Fibroblast of skin of back (primary cell): Measurements from ENCODE around the gene CXCL8.

Experiments
- DNase-seq: peaks from one replicate; pipeline ENCODE4 v3.0.0-alpha.2; 2013

CXCL8 gene

DNA sequence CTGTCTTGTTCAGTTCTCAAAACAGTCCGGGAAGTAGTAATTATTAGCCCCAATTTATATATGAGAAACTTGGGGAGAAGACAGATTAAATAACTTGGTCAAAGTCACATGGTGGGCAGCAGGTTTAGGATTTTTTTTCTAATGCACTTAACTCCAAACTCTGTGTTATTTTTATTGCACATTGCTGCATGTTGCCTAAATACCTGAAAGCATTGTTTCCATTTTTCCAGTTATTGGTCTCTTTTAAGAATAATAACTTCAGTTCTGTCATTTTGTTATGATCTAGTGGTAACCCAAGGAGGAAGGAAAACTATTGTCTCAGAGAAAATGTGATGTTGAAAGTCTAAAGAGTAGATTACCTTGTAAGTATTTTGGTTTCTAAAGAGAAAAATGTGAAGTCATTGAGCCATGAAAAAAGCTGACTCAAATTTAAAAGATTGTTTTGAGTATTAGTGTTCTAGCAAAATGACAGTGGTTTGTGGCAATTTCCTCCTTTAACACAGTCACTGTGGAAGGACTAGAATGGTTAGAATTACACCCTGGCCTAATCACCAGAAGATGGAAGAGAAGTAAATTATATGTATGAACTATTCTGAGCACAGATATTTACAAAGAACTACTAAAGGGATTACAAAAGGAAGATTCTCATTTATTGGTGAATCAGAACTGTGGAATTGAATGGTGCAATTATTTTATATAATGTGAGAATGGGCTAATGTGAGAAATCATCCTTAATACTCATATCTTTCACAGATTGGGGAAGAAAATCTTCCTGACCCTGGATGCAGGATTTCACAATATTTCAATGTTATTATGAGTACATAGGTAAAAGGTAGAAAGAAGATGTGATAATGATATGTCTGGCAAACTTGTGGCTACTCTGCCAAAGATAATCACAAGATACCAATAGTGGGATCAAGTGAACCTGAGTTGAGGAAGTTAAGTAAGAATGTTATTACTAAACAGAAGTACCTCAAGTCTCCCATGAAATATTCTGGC is 21.7 kb upstream of the CXCL8 start:
- DNase-seq, result peak; percentile 66

DNA sequence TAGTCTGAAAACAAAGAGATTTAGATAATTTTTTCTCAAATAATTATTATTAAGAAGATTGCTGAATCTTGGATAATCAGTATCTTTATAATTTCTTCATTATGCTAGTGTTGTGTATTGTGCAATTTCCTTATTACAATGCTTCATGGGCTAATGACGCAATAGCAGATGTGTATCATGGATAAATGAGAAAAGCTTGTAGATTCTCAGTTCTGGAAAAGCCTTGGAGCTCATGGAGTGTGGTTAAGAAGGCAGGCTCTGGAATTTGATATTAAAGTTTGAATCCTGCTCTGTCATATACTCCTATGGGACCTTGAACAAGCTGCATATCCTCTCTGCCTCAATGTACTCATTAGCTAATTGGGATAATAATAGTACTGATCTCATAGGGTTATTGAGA is 18.9 kb upstream of the CXCL8 start:
- peak; percentile 57 for DNase-seq

DNA sequence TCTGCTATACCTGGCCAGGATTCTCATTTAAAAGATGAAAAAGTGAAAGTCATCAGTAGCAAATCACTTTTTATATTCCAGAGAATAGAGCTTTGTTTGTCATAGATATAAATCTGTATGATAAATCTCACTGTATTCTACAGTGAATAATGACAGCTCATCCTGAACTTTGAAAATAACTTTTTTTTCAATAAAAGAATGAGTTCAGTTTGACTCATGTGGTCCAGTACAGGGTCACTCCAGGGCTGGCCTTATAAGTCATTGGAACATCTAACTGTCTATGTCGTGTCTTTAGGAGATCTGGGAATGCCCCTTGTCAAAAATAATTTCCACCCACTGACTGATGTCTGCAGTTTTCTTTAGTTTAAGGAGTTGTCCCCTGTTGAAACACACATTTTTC is 18.5 kb upstream of the CXCL8 start:
- peak; percentile 65 for DNase-seq

DNA sequence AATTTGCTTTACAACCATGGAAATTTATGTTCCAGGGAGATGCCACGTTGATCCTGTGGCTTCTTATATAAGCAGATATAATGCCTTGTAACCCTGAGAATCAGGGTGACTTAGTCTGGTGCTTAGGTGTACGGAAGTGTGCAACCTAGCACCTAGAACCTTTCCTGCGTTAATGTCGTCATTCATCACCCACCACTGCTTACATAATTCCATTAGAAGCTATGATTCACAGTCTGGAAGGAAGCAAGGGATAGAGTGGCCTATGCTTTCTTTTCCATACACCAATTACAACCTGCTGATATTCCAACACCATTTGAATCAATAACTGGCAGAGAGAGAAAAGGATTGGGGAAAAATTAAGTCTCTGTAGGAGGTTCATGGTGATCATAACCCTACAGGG is 17.3 kb upstream of the CXCL8 start:
- no peak for DNase-seq

DNA sequence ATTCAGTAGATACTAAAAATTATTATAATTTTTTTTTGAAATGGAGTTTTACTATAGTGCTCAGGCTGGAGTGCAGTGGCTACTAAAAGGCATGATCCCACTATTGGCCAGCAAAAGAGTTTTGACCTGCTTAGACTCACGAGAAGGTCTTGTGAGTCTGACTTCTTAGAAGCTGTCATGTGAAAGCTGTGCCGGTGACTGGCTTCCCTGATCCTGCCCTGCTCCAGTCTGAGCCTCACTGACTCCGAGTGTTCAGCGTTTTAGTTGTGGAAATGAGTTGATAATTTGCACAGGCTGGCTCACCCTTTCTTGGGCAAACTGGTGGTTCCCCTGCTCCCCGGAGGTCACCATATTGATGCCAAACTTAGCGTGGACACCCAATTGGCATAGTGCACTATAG is 16.4 kb upstream of the CXCL8 start:
- DNase-seq, result no peak

DNA sequence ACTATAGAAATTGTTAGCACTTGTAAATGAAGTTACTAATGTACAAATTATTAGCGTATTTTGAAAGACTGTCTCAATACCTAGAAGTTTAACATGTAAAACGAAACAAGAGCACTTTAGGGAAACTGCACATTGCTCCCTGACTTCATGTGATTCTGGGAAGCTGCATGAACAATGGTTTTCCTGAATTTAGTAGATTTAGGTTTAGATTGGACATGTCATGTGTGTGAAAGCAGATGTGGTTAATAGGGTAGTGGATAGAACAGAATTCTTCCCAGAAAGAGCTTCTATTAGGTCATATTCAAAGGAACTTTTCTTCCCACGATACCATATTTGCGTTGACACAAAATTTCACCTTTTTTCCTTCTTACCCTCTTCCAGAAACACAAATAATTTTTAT is 14.9 kb upstream of the CXCL8 start:
- DNase-seq, result no peak

DNA sequence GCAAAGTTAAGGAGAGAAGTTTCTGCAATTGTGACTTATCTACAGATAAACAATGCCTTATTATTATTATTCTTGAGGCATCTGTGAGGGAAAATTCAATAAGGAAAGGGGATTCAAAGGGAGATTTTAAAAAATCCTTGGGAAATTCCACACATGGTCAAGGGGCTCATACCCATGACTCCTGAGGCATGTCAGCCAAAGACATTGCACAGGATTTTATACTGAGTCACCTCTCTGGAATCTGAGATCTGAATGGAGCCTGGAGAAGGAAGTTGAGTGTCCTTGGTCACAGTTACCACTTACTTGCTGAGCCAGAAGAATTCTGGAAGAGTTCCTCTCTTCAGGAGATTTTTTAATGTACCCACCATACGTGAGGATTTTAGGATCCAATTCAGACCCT is 14.4 kb upstream of the CXCL8 start:
- DNase-seq, result peak; percentile 98

DNA sequence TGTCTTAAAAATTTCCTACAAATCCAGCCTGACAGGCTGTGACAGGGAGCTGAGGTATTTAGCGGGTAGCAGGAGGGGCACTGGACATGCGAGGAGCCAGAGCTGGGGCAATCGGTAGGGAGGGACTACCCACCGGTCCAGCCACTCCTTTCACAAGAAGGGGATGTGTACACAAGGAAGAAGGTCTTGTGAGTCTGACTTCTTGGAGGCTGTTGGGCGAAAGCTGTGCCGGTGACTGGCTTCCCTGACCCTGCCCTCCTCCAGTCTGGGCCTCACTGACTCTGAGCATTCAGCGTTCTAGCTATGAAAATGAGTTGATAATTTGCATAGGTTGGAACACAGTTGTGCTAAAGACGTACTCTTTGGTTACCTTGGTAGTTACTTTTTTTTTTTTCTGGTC is 12.7 kb upstream of the CXCL8 start:
- no peak for DNase-seq

DNA sequence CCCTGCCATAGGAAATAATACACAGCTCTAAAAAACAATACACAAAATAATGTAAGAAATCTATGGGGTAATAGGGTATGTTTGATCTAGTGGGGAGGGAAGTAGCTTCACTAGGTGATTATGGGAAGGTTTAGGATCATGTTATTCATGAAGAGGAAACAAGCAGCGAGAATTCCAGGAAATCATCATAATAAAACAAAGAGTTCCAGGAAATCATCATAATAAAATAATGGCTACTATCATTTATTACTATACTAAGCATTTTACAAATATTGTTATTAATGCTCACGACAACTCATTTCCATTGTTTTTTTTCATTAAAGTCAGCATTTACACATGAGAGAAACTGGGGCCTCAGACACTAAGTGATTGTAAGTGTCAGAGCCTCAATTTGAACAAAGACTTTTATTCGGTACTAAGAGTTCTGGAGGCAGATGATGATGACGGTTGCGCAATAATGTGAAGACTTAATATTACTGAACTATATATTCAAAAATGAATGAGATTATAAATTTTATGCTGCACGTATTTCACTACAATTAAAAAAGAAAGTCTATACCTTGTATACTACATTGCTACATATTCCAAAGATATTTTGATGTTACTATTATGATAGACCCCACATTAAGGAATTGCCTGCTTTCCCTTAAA is 12.2 kb upstream of the CXCL8 start:
- DNase-seq, result no peak

DNA sequence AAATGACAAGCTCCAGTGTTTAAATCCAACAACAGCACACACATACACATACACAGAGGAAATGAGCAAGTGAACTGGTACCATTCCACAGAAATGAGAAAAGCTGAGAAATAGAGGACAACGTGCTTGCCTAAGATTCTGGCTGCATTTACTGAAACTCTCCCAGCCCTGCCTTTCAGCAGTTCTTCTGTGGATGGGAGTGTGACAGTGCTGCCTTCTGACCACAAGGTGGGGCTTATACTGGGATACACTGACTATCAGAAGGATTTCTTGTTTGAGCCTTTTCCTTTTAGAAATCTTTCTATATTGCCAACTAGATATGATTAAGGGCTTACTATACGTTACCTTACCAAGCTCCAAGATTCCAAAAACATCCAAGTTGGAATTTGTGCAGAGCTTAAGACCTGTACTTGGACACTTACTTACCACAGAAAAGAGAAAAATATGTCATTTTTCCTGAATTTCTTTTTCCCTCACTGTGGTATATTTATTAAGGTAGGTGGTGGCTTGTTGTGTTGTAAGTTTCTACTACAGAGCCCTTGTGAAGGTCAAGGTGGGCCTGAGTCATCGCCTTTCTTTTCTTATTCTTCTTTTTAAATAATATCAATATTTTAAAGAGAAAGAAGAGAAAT is 10.7 kb upstream of the CXCL8 start:
- DNase-seq, result peak; percentile 76

DNA sequence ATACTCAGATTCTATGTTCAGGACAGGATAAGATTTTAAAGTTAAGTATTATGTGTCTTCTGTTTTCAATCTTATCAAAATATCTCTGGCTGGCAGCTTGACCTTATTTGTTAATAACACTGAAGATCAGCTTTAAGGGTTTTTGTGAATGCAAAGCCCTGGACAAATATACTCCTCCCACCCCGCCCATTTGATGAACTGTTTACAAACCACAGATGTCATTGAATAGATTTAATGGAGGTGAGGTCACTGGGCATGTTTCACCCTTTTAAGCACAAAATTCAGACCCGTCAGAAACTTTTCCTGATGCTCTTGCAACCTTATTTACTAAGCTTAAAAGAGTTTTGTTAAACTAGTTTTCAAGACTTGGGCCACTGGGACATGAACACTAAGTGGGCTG is 10.1 kb upstream of the CXCL8 start:
- DNase-seq, result no peak

DNA sequence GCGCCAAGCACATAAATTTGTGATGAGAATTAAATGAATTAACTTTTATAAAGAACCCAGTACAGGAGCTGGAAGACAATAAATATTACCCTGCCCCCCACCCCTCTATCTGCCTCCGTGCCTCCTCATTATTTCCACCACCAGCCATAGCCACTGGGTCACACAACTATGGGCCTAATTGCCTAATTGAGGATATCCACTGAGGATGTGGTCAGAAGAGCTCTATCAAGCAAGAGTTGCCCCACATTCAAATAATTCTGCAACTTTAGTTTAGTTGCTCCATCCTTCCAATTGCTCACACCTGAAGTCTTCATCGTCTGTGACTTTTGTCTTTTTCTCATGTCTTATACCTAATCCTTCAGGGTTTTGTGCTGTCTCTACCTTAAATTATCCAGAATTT is 9.5 kb upstream of the CXCL8 start:
- no peak for DNase-seq

DNA sequence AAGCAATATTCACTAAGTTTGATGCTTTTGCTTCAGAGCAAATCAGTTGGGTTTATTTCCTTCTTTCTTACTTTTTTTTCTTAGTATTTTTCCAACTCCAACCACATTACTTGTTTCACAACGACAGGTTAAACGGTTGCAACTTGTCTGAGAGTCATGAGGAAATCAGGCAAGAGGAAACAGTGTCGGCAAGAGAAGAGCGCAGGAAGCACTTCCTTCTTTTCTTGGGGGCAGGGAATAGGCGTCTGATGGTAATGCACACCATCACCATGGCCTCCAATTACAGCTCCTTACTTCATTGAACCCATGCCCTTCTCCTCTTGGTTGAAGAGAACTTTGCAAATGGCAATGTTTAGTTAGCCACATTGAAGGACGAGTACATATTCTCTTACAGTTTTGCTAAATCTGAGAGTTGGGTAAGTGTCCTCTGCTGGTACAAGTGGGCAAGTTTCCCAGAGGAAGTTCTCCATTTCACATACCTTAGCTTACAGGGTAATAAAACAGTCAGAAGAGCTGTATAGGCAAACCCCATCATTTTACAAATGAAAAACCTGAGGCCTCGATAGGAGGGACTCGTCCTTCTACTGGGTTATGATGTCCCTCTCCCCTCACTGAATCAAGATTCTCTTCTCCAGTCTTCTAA is 8.3 kb upstream of the CXCL8 start:
- no peak for DNase-seq

DNA sequence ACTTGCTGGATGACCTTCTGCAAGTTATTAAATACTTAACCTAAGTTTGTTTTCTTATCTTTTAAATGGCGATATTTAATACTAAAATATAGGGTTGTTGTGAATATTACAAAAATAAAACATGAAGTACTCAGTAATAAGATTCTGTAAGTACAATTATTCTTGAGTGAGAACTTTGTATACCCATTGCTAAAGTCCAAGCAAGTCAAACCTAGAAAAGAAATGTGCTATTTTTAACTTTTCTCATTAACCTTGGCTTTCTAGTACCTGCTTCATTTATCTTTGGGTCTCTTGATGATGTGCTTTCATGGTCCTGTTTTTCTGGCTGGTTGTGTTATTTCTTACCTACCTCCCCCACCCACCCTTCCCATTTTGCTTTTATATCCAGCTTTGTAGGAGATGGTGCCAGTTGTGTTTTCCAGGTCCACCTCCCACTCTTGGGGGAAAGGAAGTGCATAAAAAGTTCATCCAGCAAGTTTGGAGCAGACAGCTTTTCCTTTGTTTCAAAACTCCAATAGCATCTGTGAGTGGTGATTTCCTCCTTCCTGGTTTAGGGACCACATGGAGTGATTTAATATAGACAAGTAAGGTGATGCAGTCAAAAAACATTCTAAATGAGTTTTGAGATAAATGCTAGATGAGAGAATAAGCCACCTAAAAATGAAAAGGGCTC is 7.5 kb upstream of the CXCL8 start:
- no peak for DNase-seq

DNA sequence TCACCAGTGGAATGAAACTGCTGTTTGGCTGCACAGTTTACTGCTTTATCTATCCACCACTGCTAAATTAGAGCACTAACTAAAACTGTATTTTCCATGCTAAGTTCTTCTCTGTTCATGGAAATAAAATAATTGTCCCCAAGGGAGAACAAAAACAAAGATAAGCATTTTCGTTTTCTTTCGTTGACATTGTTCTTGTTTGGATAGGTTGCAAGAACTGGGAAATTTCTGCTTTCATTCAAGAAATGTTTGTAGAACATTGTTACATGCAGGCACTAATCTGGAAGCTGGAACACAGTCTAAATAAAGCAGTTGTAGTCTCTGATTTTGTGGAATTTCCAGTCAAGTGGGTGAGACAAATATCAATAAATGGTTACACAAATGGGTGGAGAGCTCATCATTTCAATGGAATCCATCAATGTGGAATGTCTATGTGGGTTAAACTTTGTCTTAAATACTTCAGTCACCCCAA is 5.8 kb upstream of the CXCL8 start:
- DNase-seq, result peak; percentile 48

DNA sequence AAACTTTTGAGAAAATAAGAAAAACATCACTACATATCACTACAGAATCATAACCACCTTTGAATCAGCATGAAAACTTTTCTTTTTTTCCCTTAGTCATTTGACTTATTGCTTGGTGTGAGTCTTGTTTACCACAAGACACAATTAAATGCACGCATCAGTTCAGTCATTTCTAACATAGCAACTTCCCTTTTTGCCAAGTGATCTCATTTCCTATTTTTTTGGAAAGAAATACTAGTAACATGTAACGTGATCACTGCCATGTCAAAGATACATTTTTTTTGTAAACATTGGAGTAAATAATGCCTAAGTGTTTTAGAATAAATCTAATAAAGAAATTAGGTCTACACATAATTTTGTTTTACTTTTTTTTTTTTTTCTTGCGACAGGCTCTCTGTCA is 5.1 kb upstream of the CXCL8 start:
- peak; percentile 15 for DNase-seq

DNA sequence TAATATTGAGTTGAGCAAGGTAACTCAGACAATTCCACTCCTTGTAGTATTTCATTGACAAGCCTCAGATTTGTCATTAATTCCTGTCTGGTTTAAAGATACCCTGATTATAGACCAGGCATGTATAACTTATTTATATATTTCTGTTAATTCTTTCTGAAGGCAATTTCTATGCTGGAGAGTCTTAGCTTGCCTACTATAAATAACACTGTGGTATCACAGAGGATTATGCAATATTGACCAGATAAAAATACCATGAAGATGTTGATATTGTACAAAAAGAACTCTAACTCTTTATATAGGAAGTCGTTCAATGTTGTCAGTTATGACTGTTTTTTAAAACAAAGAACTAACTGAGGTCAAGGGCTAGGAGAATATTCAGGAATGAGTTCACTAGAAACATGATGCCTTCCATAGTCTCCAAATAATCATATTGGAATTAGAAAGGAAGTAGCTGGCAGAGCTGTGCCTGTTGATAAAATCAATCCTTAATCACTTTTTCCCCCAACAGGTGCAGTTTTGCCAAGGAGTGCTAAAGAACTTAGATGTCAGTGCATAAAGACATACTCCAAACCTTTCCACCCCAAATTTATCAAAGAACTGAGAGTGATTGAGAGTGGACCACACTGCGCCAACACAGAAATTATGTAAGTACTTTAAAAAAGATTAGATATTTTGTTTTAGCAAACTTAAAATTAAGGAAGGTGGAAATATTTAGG is 821 bp downstream of the CXCL8 start:
- no peak for DNase-seq

DNA sequence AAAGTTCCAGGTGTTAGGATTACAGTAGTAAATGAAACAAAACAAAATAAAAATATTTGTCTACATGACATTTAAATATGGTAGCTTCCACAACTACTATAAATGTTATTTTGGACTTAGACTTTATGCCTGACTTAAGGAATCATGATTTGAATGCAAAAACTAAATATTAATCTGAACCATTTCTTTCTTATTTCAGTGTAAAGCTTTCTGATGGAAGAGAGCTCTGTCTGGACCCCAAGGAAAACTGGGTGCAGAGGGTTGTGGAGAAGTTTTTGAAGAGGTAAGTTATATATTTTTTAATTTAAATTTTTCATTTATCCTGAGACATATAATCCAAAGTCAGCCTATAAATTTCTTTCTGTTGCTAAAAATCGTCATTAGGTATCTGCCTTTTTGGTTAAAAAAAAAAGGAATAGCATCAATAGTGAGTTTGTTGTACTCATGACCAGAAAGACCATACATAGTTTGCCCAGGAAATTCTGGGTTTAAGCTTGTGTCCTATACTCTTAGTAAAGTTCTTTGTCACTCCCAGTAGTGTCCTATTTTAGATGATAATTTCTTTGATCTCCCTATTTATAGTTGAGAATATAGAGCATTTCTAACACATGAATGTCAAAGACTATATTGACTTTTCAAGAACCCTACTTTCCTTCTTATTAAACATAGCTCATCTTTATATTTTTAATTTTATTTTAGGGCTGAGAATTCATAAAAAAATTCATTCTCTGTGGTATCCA is 1.6 kb downstream of the CXCL8 start:
- DNase-seq, result no peak

DNA sequence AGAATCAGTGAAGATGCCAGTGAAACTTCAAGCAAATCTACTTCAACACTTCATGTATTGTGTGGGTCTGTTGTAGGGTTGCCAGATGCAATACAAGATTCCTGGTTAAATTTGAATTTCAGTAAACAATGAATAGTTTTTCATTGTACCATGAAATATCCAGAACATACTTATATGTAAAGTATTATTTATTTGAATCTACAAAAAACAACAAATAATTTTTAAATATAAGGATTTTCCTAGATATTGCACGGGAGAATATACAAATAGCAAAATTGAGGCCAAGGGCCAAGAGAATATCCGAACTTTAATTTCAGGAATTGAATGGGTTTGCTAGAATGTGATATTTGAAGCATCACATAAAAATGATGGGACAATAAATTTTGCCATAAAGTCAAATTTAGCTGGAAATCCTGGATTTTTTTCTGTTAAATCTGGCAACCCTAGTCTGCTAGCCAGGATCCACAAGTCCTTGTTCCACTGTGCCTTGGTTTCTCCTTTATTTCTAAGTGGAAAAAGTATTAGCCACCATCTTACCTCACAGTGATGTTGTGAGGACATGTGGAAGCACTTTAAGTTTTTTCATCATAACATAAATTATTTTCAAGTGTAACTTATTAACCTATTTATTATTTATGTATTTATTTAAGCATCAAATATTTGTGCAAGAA is 2.3 kb downstream of the CXCL8 start:
- no peak for DNase-seq

DNA sequence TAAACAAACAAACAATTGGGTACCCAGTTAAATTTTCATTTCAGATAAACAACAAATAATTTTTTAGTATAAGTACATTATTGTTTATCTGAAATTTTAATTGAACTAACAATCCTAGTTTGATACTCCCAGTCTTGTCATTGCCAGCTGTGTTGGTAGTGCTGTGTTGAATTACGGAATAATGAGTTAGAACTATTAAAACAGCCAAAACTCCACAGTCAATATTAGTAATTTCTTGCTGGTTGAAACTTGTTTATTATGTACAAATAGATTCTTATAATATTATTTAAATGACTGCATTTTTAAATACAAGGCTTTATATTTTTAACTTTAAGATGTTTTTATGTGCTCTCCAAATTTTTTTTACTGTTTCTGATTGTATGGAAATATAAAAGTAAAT is 2.9 kb downstream of the CXCL8 start:
- no peak for DNase-seq
